GM18873 (cell line): ENCODE data around the gene VWCE.
"Not testable (repeated sequence)": the region's sequence is repeated elsewhere in the genome, so short reads cannot be mapped to it uniquely, and the experiment has no call there.

Experiments
- ATAC-seq: cut with Tn5 transposase; IDR thresholded peaks from one replicate; pipeline ENCODE4 v1.9.1; 2021; ENCODE audit warnings: mild to moderate bottlenecking, moderate library complexity, moderate number of reproducible peaks; ENCODE audit not compliant: unreplicated experiment, low FRiP score

The VWCE gene

GRCh38 chr11:61222047-61222446 lies 73.1 kb downstream of the VWCE start, which contains the start of gene PGA4:
TSS of gene PGA4 (plus strand) at chr11:61222347. CDS start at chr11:61222401, 54 bp downstream.
- not testable (repeated sequence) for ATAC-seq

- not testable (repeated sequence) for ATAC-seq
Measured at GRCh38 chr11:61219016-61219415, 76.1 kb downstream of the VWCE start.

DNA sequence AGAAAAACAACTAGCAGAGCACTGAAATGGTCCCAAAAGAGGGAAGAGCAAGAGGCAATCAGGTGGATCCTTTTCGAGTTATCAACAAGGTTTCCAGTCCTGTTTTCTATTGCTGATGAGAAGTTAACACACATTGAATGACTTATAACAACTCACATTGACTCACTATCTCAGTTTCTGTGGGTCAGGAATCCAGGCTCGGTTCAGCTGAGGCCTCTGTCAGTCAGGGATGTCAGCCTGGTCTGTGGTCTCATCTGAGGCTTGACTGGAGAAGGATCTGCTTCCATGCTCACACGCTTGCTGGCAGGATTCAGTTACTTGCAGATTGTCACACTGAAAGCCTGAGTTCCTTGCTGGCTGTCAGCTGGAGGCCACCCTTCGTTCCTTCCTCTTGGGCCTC lies 76.8 kb downstream of the VWCE start:
- not testable (repeated sequence) for ATAC-seq

DNA sequence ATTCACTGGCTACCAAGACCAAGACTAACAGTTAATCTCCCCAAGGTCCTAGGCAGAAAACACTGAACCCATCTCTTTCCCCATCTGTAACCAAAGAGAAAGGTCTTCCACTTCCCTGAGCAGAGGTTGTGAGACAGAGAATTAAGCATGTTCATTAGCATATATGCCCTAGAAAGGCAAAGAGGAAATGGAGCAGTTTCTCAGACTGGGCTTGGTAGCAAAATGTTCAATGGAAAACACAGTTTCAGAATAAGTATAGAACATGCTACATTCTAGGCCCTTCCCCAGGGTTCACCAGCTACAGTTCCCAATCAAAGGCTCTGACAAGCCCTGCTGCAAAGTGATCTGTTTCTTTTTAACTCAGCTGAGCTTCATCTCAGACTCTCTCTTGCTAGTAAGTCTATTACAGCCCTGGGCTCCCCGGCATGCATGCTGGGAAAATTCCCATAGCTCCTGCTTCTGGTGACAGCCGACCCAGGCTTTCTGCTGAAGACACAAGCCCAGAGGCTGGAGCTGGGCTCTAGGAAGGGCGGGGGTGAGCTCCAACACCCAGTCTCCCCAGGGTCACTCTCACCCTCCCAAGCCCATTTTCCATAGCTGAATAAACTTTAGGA lies 81.3 kb downstream of the VWCE start:
- not testable (repeated sequence) for ATAC-seq

GRCh38 chr11:61212202-61212601 lies 82.9 kb downstream of the VWCE start:
- ATAC-seq: not testable (repeated sequence)

DNA sequence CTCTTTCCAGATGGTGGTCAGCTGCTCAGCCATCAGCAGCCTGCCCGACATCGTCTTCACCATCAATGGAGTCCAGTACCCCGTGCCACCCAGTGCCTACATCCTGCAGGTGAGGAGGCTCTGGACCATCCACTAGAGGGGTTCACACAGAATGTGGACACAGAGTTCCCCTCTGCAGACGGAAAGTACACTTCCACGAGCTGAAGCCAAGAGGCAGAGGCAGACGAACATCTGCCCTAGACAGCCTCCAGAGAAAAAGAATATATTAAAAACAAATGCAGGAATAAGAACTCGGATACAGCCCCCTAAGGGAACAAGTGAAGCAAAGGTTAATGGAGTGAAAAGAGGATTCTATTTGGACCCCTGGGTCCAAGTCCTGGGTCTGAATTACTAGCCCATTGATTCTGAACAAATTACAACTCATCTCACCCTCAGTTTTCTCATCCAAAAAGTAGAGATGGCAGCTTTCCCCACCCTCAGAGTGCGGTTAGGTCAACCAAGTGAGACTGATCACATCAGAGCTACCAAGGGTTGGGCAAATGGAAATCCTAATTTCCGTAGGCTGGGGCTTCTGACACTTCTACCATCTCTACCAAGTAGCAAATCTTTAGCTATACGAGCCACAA lies 83.7 kb downstream of the VWCE start:
- not testable (repeated sequence) for ATAC-seq

DNA sequence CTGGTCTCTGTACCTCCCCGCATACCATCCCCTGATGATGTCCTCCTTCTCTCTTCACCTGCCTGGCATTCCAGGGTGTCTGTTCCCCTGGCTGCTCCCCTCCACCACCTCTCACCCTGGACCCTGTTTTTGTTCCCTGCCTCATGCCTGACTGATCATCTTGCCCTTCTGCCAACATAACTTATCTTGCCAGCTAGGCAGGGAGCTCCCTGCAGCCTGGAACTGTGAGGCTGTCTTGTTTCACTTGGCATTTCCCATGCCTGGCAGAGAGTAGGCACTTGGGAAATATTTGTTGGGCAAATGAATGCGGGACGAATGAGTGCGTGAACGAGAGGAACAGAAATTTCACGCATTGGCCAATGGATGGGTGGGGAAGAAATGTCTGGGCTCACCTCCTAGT lies 84.5 kb downstream of the VWCE start:
- ATAC-seq: not testable (repeated sequence)
